Mammary epithelial cell (primary cell): ENCODE results near the gene PLEKHF1.

ENCODE experiments used
- CTCF ChIP-seq, 2 donors: IDR thresholded peaks in 1 of 2; conservative IDR thresholded peaks in 1 of 2; 2 replicates each; pipeline ENCODE4 v1.5.1; 2011 to 2012; ENCODE audit warnings: inconsistent platforms in 2 of 2, low read length in 2 of 2, mild to moderate bottlenecking in 2 of 2, control low read depth in 1 of 2, low read depth in 1 of 2; ENCODE audit not compliant: insufficient read depth in 1 of 2; ENCODE audit errors: extremely low read depth in 1 of 2
- EZH2 ChIP-seq: IDR thresholded peaks from 2 replicates; pipeline ENCODE4 v1.6.1; 2012; ENCODE audit warnings: low read length, inconsistent platforms, borderline replicate concordance

DNA sequence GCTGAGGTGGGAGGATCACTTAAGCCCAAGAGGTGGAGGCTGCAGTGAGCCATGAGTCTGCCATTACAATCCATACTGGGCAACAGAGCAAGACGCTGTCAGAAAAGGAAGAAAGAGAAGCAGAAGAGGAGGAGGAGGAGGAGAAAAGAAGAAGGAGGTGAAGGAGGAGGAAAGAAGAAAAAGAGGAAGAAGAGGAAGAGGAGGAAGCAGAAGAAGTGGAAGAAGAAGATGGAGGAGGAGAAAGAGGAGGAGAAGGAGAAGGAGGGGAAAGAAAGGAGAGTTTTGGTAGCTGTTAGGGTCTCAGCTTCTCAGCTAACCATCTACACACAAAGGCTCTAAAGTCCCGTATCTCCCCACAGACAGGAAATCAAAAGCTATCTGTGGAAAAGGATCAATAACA is 23.7 kb upstream of the PLEKHF1 start:
- TF ChIP-seq CTCF (conservative IDR thresholded peaks at IDR 0.05 in 1 of 2, IDR thresholded peaks at IDR 0.05 in 1 of 2; ENCODE audit: extremely low read depth in 1 of 2, insufficient read depth in 1 of 2, low read depth in 1 of 2, low read length in 2 of 2) (no peak), EZH2 (no peak)
